Adrenal gland (tissue), 12 donors: ENCODE measurements around the gene TOM1L1. TPM values are rescaled to one million over a fixed set of nuclear protein-coding genes. Genes with fewer than 3 reads are reported as not detected.
A peak's percentile ranks its signal among the peaks of the same experiment; 100 is the strongest.

Experiments
- DNase-seq, 7 donors: peaks; one replicate each; pipeline ENCODE4 v3.0.0-alpha.2; 2019 to 2020
- H3K27ac ChIP-seq, 5 donors: fragments of 200-600 bp; sonication (generic) in 4 of 5; 1 replicate in 3 of 5; 2 replicates in 2 of 5; pipeline versions ENCODE4 v1.5.1 to v1.8.0; 2016 to 2020; ENCODE audit warnings: mild to moderate bottlenecking in 1 of 5
- H3K27me3 ChIP-seq: fragments of 200-600 bp; 2 replicates; pipeline ENCODE4 v1.8.0; 2021
- H3K36me3 ChIP-seq, 2 donors: fragments of 200-600 bp; replicated peaks in 1 of 2; 1 replicate in 1 of 2; 2 replicates in 1 of 2; pipeline versions ENCODE4 v1.5.1 to v1.8.0; 2018 to 2022
- H3K4me1 ChIP-seq, 2 donors: fragments of 200-600 bp; replicated peaks in 1 of 2; 1 replicate in 1 of 2; 2 replicates in 1 of 2; pipeline versions ENCODE4 v1.5.1 to v1.8.0; 2018 to 2021
- H3K4me3 ChIP-seq, 4 donors: fragments of 200-600 bp; sonication (generic) in 3 of 4; one replicate each; pipeline ENCODE4 v1.5.1; 2016 to 2018
- H3K9me3 ChIP-seq, 3 donors: fragments of 200-600 bp; sonication (generic) in 1 of 3; replicated peaks in 1 of 3; 1 replicate in 2 of 3; 2 replicates in 1 of 3; pipeline versions ENCODE4 v1.5.1 to v1.8.0; 2016 to 2021
- CTCF ChIP-seq, 6 experiments: fragments of 450-650 bp in 4 of 6; fragments of 200-600 bp in 2 of 6; sonication (generic) in 1 of 6; IDR thresholded peaks; 1 replicate in 5 of 6; 2 replicates in 1 of 6; pipeline versions ENCODE4 v1.5.1 to v1.8.0; 2016 to 2021; ENCODE audit warnings: antibody characterized with exemption in 6 of 6, mild to moderate bottlenecking in 2 of 6, moderate library complexity in 1 of 6
- POLR2A ChIP-seq, 2 donors: fragments of 450-650 bp; IDR thresholded peaks; one replicate each; pipeline ENCODE4 v1.6.1; 2017; ENCODE audit warnings: antibody characterized with exemption in 2 of 2, mild to moderate bottlenecking in 2 of 2, moderate library complexity in 1 of 2
- WGBS, 4 donors: extraction: QIAGEN DNeasy Blood & Tissue Kit in 2 of 4; methylation state at CpG; one replicate each; pipeline versions ENCODE4 v1.1.5 to v1.1.7; 2013 to 2017; 5-methylcytosine and 5-hydroxymethylcytosine counted together
- intact Hi-C, 2 donors: fragments of 100-400 bp; cut with DNase I; formaldehyde crosslinking; loops; one replicate each; pipeline versions ENCODE4 v1.14.1 to v1.15.0; 2022 to 2023
- polyA plus RNA-seq, 3 donors: library from polyadenylated mRNA; stranded (reverse); fragments of 200-250 nt in 2 of 3; fragments of 350-450 nt in 1 of 3; fragmentation: Illumina TruSeq in 1 of 3; extraction: RNeasy Lipid Tissue Mini Kit (QIAGEN cat#74804) in 1 of 3; gene quantifications; one replicate each; pipeline ENCODE4 v1.2.3, GENCODE V29; 2013 to 2014
- total RNA-seq, 9 donors: library from RNA; depleted of rRNA in 4 of 9; stranded (reverse); fragments of >200 nt in 4 of 9; fragments of 120-200 nt in 1 of 9; fragmentation: NEBNext Ultra II Directional in 1 of 9; extraction: Animal tissue kit (Norgen Biotek cat#: 25700) in 1 of 9; gene quantifications; one replicate each; pipeline versions ENCODE4 v1.1.0 to v1.2.4, GENCODE V29; 2013 to 2023
- donor health status: healthy with polysubstance abuse.
- donor health status: Bipolar disorder and iron deficiency.
- donor health status: DM: yes; HTN: yes; CAD: no.
- donor health status: DM: no; HTN: no; CAD: no.
- donor health status: DM: no; HTN: no; CAD: no.
- donor health status: DM: yes; HTN: yes; CAD: no.

Gene TOM1L1
- total and polyA plus RNA-seq, 12 donors, result 8.1 to 44.0 (median 31.9) TPM

- 73 to 86% (median 83%) methylated on average over 3 of the region's 3 CpGs for WGBS, 4 donors
- no peaks in the 10 kb centered on the region for H3K27me3 ChIP-seq
- H3K27ac ChIP-seq, result no peak overlapping the region
- no peak overlapping the region for H3K4me3 ChIP-seq
- no peak for TF ChIP-seq CTCF (IDR thresholded peaks at IDR 0.05)
- no peak for TF ChIP-seq POLR2A (IDR thresholded peaks at IDR 0.05)
- H3K9me3 ChIP-seq, result no peaks in the 10 kb centered on the region
- H3K36me3 ChIP-seq, result peaks cover 0 to 40% of the 10 kb centered on the region in 2 donors
- no peak for DNase-seq
- H3K4me1 ChIP-seq, result no peaks in the 10 kb centered on the region
- intact Hi-C loops, result no loop called here
These were observed 56.1 kb downstream of the TOM1L1 start for GRCh38 chr17:54956791-54957190.

- Histone ChIP-seq H3K36me3 (peaks cover 0 to 20% of the 10 kb centered on the region in 2 donors), H3K4me1 (peaks cover 14 to 31% of the 10 kb centered on the region in 2 donors), H3K27me3 (no peaks in the 10 kb centered on the region), H3K4me3 (peak overlapping the region; percentile 64 to 93 (median 66)), H3K27ac (peak overlapping the region in 3 of 5 donors; percentile 87 to 94 (median 88)), H3K9me3 (no peaks in the 10 kb centered on the region)
- intact Hi-C loops, result no loop called here
- WGBS, 4 donors, result 0 to 2% (median 0%) methylated on average over 20 to 21 of the region's 21 CpGs
- TF ChIP-seq POLR2A (IDR thresholded peaks at IDR 0.05) (no peak), CTCF (IDR thresholded peaks at IDR 0.05) (peak in 1 of 6 experiments; percentile 34)
- peak in 1 of 7 donors; percentile 39 for DNase-seq
These were observed 67.1 kb downstream of the TOM1L1 start for GRCh38 chr17:54967621-54968261.

- peak; percentile 65 to 85 for TF ChIP-seq POLR2A (IDR thresholded peaks at IDR 0.05)
- TF ChIP-seq CTCF (IDR thresholded peaks at IDR 0.05), result peak in 5 of 6 experiments; percentile 25 to 50 (median 31)
- 0 to 1% (median 1%) methylated on average over 32 to 57 of the region's 57 CpGs for WGBS, 4 donors
- peaks cover 14 to 31% of the 10 kb centered on the region in 2 donors for H3K4me1 ChIP-seq
- peak within 1 kb of the TSS; percentile 64 to 93 (median 66) for H3K4me3 ChIP-seq
- no peaks in the 10 kb centered on the region for H3K9me3 ChIP-seq
- H3K27me3 ChIP-seq, result no peaks in the 10 kb centered on the region
- H3K36me3 ChIP-seq, result peaks cover 0 to 13% of the 10 kb centered on the region in 2 donors
- peak; percentile 95 to 99 (median 97) for DNase-seq
- intact Hi-C loops, result no loop called here
- peak within 1 kb of the TSS; percentile 78 to 94 (median 87) for H3K27ac ChIP-seq
These were observed 67.8 kb downstream of the TOM1L1 start, which contains the start of the genes COX11 and STXBP4 for GRCh38 chr17:54968262-54968987. Gene COX11 (minus strand): TSS chr17:54968654. CDS start chr17:54968646, 8 bp downstream. Gene STXBP4 (plus strand): TSS chr17:54968765. CDS start chr17:54986220, 17,455 bp downstream.

- no peaks in the 10 kb centered on the region for H3K27me3 ChIP-seq
- TF ChIP-seq POLR2A (IDR thresholded peaks at IDR 0.05) (no peak), CTCF (IDR thresholded peaks at IDR 0.05) (no peak)
- H3K36me3 ChIP-seq, result peaks cover 0 to 8% of the 10 kb centered on the region in 2 donors
- peak in 6 of 7 donors; percentile 37 to 52 (median 48) for DNase-seq
- no peaks in the 10 kb centered on the region for H3K9me3 ChIP-seq
- H3K4me3 ChIP-seq, result peak overlapping the region; percentile 64 to 93 (median 66)
- peak overlapping the region; percentile 78 to 94 (median 87) for H3K27ac ChIP-seq
- WGBS, 4 donors, result 0 to 1% (median 0%) methylated on average over 12 to 13 of the region's 13 CpGs
- intact Hi-C loops, result no loop called here
- H3K4me1 ChIP-seq, result peaks cover 14 to 31% of the 10 kb centered on the region in 2 donors
These were observed 68.3 kb downstream of the TOM1L1 start for GRCh38 chr17:54968988-54969332.
